Uterus (tissue), 2 donors: Measurements from ENCODE around the gene SMAD3.

Experiments
- POLR2A ChIP-seq, 2 donors: fragments of 450-650 bp; IDR thresholded peaks; one replicate each; pipeline ENCODE4 v1.6.1; 2016; ENCODE audit warnings: antibody characterized with exemption in 2 of 2, mild to moderate bottlenecking in 1 of 2, moderate library complexity in 1 of 2
- TF ChIP-seq, protein P1 (sequence below), 4 experiments: fragments of 200-600 bp in 2 of 4; fragments of 450-650 bp in 2 of 4; sonication (generic) in 2 of 4; IDR thresholded peaks; one replicate each; pipeline ENCODE4 v1.5.1; 2016 to 2019; ENCODE audit warnings: antibody characterized with exemption in 4 of 4, mild to moderate bottlenecking in 2 of 4, moderate library complexity in 1 of 4

DNA sequence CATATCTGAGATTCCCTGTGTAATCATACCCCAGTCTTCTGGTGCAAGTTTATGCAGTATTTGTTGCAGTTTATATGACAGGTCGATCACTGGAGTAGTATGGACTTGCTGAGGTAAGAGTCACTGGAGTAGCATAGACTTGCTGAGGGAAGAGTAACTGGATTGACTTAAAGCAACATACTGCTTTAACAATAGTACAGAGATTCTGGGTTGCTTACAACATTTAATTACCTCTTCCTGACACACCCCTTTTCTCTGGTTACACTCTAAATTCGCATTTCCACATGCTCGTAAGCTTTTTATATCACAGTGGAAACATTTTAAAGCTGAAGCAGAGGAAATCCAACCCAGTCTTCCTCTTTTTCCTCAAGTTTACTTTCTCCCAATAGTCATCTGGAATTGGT lies 177.3 kb downstream of the SMAD3 start:
- TF ChIP-seq, protein P1, sequence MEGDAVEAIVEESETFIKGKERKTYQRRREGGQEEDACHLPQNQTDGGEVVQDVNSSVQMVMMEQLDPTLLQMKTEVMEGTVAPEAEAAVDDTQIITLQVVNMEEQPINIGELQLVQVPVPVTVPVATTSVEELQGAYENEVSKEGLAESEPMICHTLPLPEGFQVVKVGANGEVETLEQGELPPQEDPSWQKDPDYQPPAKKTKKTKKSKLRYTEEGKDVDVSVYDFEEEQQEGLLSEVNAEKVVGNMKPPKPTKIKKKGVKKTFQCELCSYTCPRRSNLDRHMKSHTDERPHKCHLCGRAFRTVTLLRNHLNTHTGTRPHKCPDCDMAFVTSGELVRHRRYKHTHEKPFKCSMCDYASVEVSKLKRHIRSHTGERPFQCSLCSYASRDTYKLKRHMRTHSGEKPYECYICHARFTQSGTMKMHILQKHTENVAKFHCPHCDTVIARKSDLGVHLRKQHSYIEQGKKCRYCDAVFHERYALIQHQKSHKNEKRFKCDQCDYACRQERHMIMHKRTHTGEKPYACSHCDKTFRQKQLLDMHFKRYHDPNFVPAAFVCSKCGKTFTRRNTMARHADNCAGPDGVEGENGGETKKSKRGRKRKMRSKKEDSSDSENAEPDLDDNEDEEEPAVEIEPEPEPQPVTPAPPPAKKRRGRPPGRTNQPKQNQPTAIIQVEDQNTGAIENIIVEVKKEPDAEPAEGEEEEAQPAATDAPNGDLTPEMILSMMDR (IDR thresholded peaks at IDR 0.05), result no peak
- no peak for TF ChIP-seq POLR2A (IDR thresholded peaks at IDR 0.05)
